ENCODE data around the gene ENTPD6.

GRCh38 chr20:25205277-25206062 is 10.0 kb downstream of the ENTPD6 start:
- TF ChIP-seq, protein P1, sequence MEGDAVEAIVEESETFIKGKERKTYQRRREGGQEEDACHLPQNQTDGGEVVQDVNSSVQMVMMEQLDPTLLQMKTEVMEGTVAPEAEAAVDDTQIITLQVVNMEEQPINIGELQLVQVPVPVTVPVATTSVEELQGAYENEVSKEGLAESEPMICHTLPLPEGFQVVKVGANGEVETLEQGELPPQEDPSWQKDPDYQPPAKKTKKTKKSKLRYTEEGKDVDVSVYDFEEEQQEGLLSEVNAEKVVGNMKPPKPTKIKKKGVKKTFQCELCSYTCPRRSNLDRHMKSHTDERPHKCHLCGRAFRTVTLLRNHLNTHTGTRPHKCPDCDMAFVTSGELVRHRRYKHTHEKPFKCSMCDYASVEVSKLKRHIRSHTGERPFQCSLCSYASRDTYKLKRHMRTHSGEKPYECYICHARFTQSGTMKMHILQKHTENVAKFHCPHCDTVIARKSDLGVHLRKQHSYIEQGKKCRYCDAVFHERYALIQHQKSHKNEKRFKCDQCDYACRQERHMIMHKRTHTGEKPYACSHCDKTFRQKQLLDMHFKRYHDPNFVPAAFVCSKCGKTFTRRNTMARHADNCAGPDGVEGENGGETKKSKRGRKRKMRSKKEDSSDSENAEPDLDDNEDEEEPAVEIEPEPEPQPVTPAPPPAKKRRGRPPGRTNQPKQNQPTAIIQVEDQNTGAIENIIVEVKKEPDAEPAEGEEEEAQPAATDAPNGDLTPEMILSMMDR (IDR thresholded peaks at IDR 0.05): no peak
- TF ChIP-seq EZH2 (IDR thresholded peaks at IDR 0.05): no peak
- TF ChIP-seq EZH2phosphoT487 (IDR thresholded peaks at IDR 0.05): no peak
